Astrocyte of the cerebellum (primary cell): Measurements from ENCODE around the gene WDR88.
"Not testable (repeated sequence)": the region's sequence is repeated elsewhere in the genome, so short reads cannot be mapped to it uniquely, and the experiment has no call there.

Source experiments
- DNase-seq: peaks from one replicate; pipeline ENCODE4 v3.0.0-alpha.2; 2011; ENCODE audit warnings: low read depth
- H3K4me3 ChIP-seq: 2 replicates; pipeline ENCODE4 v1.5.1; 2011; ENCODE audit warnings: mild to moderate bottlenecking, low read depth, low read length, moderate library complexity
- in situ Hi-C: cut with HindIII; loops from 2 replicates; pipeline ENCODE4 v1.10.0; 2017; ENCODE audit warnings: low sequenced_read_pairs
- TF ChIP-seq, protein P1 (sequence below): IDR thresholded peaks from 2 replicates; pipeline ENCODE4 v1.5.1; 2012; ENCODE audit warnings: low read length, low read depth, moderate library complexity, mild to moderate bottlenecking; ENCODE audit errors: missing control alignments

Gene WDR88

DNA sequence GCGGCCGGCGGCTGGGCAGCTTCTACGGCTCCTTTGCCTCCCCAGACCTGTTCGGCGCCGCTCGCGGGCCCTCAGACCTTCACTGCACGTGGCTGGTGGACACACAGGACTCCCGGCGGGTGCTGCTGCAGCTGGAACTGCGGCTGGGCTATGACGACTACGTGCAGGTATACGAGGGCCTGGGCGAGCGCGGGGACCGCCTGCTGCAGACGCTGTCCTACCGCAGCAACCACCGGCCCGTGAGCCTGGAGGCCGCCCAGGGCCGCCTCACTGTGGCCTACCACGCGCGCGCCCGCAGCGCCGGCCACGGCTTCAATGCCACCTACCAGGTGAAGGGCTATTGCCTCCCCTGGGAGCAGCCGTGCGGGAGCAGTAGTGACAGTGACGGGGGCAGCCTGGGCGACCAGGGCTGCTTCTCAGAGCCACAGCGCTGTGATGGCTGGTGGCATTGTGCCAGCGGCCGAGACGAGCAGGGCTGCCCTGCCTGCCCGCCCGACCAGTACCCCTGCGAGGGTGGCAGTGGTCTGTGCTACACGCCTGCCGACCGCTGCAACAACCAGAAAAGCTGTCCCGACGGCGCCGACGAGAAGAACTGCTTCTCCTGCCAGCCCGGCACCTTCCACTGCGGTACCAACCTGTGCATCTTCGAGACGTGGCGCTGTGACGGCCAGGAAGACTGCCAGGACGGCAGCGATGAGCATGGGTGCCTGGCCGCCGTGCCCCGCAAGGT, 73.8 kb downstream of the WDR88 start:
- H3K4me3 ChIP-seq = no peak overlapping the region
- TF ChIP-seq, protein P1, sequence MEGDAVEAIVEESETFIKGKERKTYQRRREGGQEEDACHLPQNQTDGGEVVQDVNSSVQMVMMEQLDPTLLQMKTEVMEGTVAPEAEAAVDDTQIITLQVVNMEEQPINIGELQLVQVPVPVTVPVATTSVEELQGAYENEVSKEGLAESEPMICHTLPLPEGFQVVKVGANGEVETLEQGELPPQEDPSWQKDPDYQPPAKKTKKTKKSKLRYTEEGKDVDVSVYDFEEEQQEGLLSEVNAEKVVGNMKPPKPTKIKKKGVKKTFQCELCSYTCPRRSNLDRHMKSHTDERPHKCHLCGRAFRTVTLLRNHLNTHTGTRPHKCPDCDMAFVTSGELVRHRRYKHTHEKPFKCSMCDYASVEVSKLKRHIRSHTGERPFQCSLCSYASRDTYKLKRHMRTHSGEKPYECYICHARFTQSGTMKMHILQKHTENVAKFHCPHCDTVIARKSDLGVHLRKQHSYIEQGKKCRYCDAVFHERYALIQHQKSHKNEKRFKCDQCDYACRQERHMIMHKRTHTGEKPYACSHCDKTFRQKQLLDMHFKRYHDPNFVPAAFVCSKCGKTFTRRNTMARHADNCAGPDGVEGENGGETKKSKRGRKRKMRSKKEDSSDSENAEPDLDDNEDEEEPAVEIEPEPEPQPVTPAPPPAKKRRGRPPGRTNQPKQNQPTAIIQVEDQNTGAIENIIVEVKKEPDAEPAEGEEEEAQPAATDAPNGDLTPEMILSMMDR = no peak
- no peak for DNase-seq
- in situ Hi-C loops = no loop called here

GRCh38 chr19:33206261-33207039, 74.5 kb downstream of the WDR88 start:
- DNase-seq = no peak

GRCh38 chr19:33207040-33207620, 75.2 kb downstream of the WDR88 start:
- TF ChIP-seq, protein P1 = no peak
- in situ Hi-C loops = no loop called here
- DNase-seq = no peak
- H3K4me3 ChIP-seq = no peak overlapping the region

More at GRCh38 chr19:33206261-33207039, 74.5 kb downstream of the WDR88 start:
- TF ChIP-seq, protein P1 = no peak
- H3K4me3 ChIP-seq = no peak overlapping the region
- in situ Hi-C loops = no loop called here

DNA sequence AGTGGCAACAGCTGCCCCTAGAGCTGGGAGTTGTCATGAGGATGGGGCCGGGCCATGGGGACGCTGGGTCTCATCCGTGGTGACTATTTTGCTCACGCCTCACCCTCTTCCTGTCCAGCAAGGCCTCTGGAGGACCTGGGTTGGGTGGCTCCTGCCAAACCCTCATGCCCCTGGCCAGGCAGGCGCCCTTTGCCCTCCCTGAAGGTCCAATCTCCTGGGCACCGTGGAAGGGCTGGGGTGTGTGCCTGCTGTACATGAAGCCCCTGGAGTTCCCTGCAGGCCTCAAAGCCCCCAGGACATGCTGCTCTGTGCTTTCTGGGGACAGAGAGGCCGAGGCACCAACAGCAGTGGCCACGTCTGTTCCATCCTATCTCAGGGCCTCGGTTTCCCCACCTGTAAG, 76.0 kb downstream of the WDR88 start:
- TF ChIP-seq, protein P1 = no peak
- H3K4me3 ChIP-seq = no peak overlapping the region
- in situ Hi-C loops = no loop called here
- no peak for DNase-seq

DNA sequence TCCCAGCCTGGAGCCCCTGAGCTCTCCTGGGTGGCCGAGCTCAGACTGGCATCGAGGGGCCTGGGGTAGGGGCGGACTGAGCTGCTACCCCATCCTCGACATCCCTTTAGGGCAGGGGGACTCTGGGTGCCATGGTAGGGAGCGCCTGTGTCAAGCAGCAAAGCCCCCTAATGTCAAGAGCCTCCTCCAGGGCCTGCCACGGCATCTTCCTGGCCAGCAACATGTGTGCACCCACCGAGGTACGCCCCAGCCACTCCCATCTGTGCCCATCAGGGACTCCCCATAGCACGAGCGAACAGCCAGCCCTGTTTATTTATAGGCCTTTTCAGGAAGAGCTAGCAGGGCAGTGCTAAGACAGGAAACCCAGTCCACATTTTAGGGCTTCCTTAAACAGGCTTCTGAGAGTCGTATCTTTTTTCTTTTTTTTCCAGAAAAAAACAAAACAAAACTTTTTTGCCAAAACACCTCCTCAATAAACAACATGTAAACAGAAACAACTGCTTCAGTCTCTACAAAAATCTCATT, 76.5 kb downstream of the WDR88 start:
- TF ChIP-seq, protein P1 = no peak
- H3K4me3 ChIP-seq = no peak overlapping the region
- in situ Hi-C loops = no loop called here
- no peak for DNase-seq

DNA sequence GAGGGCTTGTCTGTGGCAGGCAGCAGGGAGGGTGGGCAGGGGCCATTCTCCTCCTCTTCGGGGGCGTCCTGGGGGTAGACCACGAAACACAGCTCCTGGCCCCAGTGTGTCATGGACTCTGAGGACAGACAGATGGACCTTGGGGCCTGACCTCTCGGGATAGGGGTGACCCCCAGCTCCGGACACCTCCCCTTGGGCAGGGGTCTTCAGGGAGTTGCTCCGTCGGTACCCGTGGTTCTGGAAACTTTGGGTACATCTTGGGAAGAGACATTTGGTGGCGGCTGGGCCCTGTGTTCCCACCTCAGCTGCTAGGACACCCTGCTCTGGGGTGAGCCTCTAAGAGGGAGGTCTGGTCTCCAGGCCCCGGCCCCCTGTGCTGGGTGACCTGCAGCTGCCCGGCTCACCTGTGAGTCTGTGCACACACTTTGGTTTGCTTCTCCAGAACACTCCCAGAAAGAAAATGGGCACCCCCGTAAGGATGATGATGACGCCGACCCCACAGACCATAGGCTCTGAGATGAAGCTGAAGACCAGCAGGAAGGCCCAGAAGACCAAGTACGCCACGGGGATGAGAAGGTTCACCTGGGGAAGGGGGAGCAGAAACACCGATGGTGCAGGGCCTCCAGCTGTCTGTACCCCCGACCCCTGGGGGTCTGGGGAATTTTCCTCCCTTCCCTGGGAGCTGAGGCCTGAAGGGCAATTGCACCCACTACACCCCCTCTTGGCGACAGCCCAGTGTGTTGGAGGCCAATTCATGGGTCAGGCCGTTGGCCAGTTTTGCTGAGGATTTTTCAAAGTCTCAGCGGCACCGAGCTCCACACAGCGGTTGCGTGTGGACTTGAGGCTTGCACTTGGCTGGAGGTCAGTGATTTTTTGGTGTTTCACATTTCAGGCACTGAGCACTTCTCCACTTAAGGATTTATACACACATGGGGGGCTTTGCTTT, 77.3 kb downstream of the WDR88 start:
- no peak overlapping the region for H3K4me3 ChIP-seq
- DNase-seq = no peak
- in situ Hi-C loops = no loop called here
- TF ChIP-seq, protein P1 = no peak

- H3K4me3 ChIP-seq, DNase-seq, in situ Hi-C loops: not testable (repeated sequence)
Observed at GRCh38 chr19:33209850-33210230, 77.9 kb downstream of the WDR88 start.
